H9 (cell line): ENCODE data around the gene ANKRD40. TPM values are rescaled to one million over a fixed set of nuclear protein-coding genes. Genes with fewer than 3 reads are reported as not detected.

Source experiments
- DNase-seq: peaks from one replicate; pipeline ENCODE4 v3.0.0-alpha.2; 2017
- H2AFZ ChIP-seq: one replicate; pipeline ENCODE4 v1.6.1; 2013; ENCODE audit warnings: mild to moderate bottlenecking, low read length, control low read depth, moderate library complexity
- H2AK5ac ChIP-seq: 2 replicates; pipeline ENCODE4 v1.6.1; 2013; ENCODE audit warnings: low read length, control low read depth, mixed read lengths; ENCODE audit not compliant: insufficient read length
- H2BK120ac ChIP-seq: one replicate; pipeline ENCODE4 v1.6.1; 2013; ENCODE audit warnings: low read depth, mild to moderate bottlenecking, low read length, control low read depth, inconsistent platforms; ENCODE audit not compliant: poor library complexity, severe bottlenecking
- H2BK12ac ChIP-seq: 2 replicates; pipeline ENCODE4 v1.6.1; 2013; ENCODE audit warnings: low read length, control low read depth, mixed read lengths, low read depth; ENCODE audit not compliant: insufficient read length
- H2BK15ac ChIP-seq: 2 replicates; pipeline ENCODE4 v1.6.1; 2013; ENCODE audit warnings: low read depth, low read length, control low read depth
- H2BK20ac ChIP-seq: one replicate; pipeline ENCODE4 v1.6.1; 2013; ENCODE audit warnings: low read depth, mild to moderate bottlenecking, low read length, control low read depth, inconsistent platforms; ENCODE audit not compliant: poor library complexity, severe bottlenecking
- H2BK5ac ChIP-seq: 2 replicates; pipeline ENCODE4 v1.6.1; 2013; ENCODE audit warnings: low read length, control low read depth, mixed read lengths; ENCODE audit not compliant: insufficient read length
- H3K14ac ChIP-seq: 2 replicates; pipeline ENCODE4 v1.6.1; 2013; ENCODE audit warnings: low read length, control low read depth; ENCODE audit not compliant: insufficient read depth
- H3K18ac ChIP-seq: 2 replicates; pipeline ENCODE4 v1.6.1; 2013; ENCODE audit warnings: low read depth, mild to moderate bottlenecking, mixed read lengths, low read length, control low read depth; ENCODE audit not compliant: insufficient read length
- H3K23ac ChIP-seq: 2 replicates; pipeline ENCODE4 v1.6.1; 2013; ENCODE audit warnings: low read length, control low read depth, mixed read lengths, low read depth; ENCODE audit not compliant: insufficient read length
- H3K23me2 ChIP-seq: 2 replicates; pipeline ENCODE4 v1.6.1; 2013; ENCODE audit warnings: low read depth, mild to moderate bottlenecking, mixed read lengths, low read length, control low read depth; ENCODE audit not compliant: insufficient read length, poor library complexity, severe bottlenecking
- H3K27ac ChIP-seq: 2 replicates; pipeline ENCODE4 v1.5.1; 2013; ENCODE audit warnings: low read length, control low read depth, mixed read lengths, low read depth; ENCODE audit not compliant: insufficient read length
- H3K27me3 ChIP-seq: 2 replicates; pipeline ENCODE4 v1.6.1; 2013; ENCODE audit warnings: low read length, control low read depth, inconsistent platforms; ENCODE audit not compliant: insufficient read depth
- H3K4ac ChIP-seq: 2 replicates; pipeline ENCODE4 v1.6.1; 2013; ENCODE audit warnings: low read depth, mild to moderate bottlenecking, control low read depth, inconsistent platforms, low read length, moderate library complexity
- H3K4me1 ChIP-seq: 2 replicates; pipeline ENCODE4 v1.6.1; 2013; ENCODE audit warnings: low read length, control low read depth, inconsistent platforms; ENCODE audit not compliant: insufficient read depth
- H3K4me2 ChIP-seq: 2 replicates; pipeline ENCODE4 v1.6.1; 2013; ENCODE audit warnings: low read length, control low read depth, mixed read lengths; ENCODE audit not compliant: insufficient read length, insufficient read depth
- H3K56ac ChIP-seq: 2 replicates; pipeline ENCODE4 v1.6.1; 2013; ENCODE audit warnings: low read depth, mild to moderate bottlenecking, mixed read lengths, low read length, control low read depth; ENCODE audit not compliant: insufficient read length
- H3K79me1 ChIP-seq: 2 replicates; pipeline ENCODE4 v1.6.1; 2013; ENCODE audit warnings: low read depth, mild to moderate bottlenecking, moderate library complexity, low read length, control low read depth, inconsistent platforms; ENCODE audit not compliant: insufficient read depth, poor library complexity, severe bottlenecking
- H3K79me2 ChIP-seq: 2 replicates; pipeline ENCODE4 v1.6.1; 2013; ENCODE audit warnings: low read length, control low read depth, inconsistent platforms; ENCODE audit not compliant: insufficient read depth
- H3K9ac ChIP-seq: 2 replicates; pipeline ENCODE4 v1.6.1; 2013; ENCODE audit warnings: low read length, control low read depth, mixed read lengths; ENCODE audit not compliant: insufficient read length; ENCODE audit errors: extremely low read depth
- H3K9me3 ChIP-seq: one replicate; pipeline ENCODE4 v1.6.1; 2013; ENCODE audit warnings: low read depth, low read length, inconsistent platforms; ENCODE audit not compliant: control insufficient read depth
- H3T11ph ChIP-seq: one replicate; pipeline ENCODE4 v1.6.1; 2013; ENCODE audit warnings: mild to moderate bottlenecking, low read length, control low read depth, inconsistent platforms
- H4K20me1 ChIP-seq: one replicate; pipeline ENCODE4 v1.6.1; 2013; ENCODE audit not compliant: control insufficient read depth, insufficient read length, insufficient read depth
- H4K5ac ChIP-seq: 2 replicates; pipeline ENCODE4 v1.6.1; 2013; ENCODE audit warnings: low read depth, mild to moderate bottlenecking, mixed read lengths, low read length, control low read depth; ENCODE audit not compliant: insufficient read length
- H4K8ac ChIP-seq: replicated peaks from 2 replicates; pipeline ENCODE4 v1.6.1; 2013; ENCODE audit warnings: low read length, control low read depth, mixed read lengths, low read depth; ENCODE audit not compliant: insufficient read length
- H4K91ac ChIP-seq: 2 replicates; pipeline ENCODE4 v1.6.1; 2013; ENCODE audit warnings: low read depth, mild to moderate bottlenecking, moderate library complexity, mixed read lengths, low read length, control low read depth; ENCODE audit not compliant: insufficient read length
- H3K27ac Mint-ChIP-seq, 3 experiments: 2 replicates in 2 of 3; 3 replicates in 1 of 3; pipeline ENCODE4 v1.8.0; 2020 to 2021; ENCODE audit warnings: mixed read lengths in 3 of 3, mild to moderate bottlenecking in 1 of 3, moderate library complexity in 1 of 3
- H3K27me3 Mint-ChIP-seq: 2 replicates; pipeline ENCODE4 v1.8.0; 2021; ENCODE audit warnings: low read depth, mild to moderate bottlenecking, moderate library complexity, mixed read lengths
- H3K36me3 Mint-ChIP-seq, 3 experiments: 2 replicates in 2 of 3; 3 replicates in 1 of 3; pipeline ENCODE4 v1.8.0; 2020 to 2021; ENCODE audit warnings: low read depth in 3 of 3, mixed read lengths in 3 of 3; ENCODE audit not compliant: insufficient read depth in 1 of 3
- H3K4me1 Mint-ChIP-seq, 2 experiments: 2 replicates each; pipeline ENCODE4 v1.8.0; 2020; ENCODE audit warnings: mixed read lengths in 2 of 2
- H3K4me3 Mint-ChIP-seq, 2 experiments: 2 replicates in 1 of 2; 3 replicates in 1 of 2; pipeline ENCODE4 v1.8.0; 2020 to 2021; ENCODE audit warnings: mild to moderate bottlenecking in 2 of 2, mixed read lengths in 2 of 2, moderate library complexity in 1 of 2
- H3K9me3 Mint-ChIP-seq, 2 experiments: 2 replicates in 1 of 2; 3 replicates in 1 of 2; pipeline ENCODE4 v1.8.0; 2020; ENCODE audit warnings: mild to moderate bottlenecking in 2 of 2, mixed read lengths in 2 of 2, moderate library complexity in 1 of 2
- CTCF ChIP-seq: fragments of 200-600 bp; sonication (generic); conservative IDR thresholded peaks from 3 replicates; pipeline ENCODE4 v1.8.0; 2021; ENCODE audit warnings: antibody characterized with exemption, mild to moderate bottlenecking
- WGBS: extraction: QIAGEN DNeasy Blood & Tissue Kit; methylation state at CpG from one replicate; pipeline ENCODE4 v1.1.7; 2013; ENCODE audit warnings: missing lambda C conversion rate, low lambda C conversion rate, mixed read lengths; ENCODE audit not compliant: insufficient read length; ENCODE audit errors: extremely low coverage; 5-methylcytosine and 5-hydroxymethylcytosine counted together
- total RNA-seq: library from RNA; stranded (reverse); gene quantifications from 2 replicates; pipeline ENCODE4 v1.2.1, GENCODE V29; 2021

ANKRD40 gene
- total RNA-seq, 1 experiment from 2014 or later = 54.3 TPM

GRCh38 chr17:50691550-50692447 is 15.9 kb downstream of the ANKRD40 start:
- Histone ChIP-seq H2BK5ac (no peak overlapping the region), H4K20me1 (no peaks in the 10 kb centered on the region), H3K79me1 (no peaks in the 10 kb centered on the region), H3T11ph (no peak overlapping the region), H2BK120ac (no peak overlapping the region), H3K14ac (no peak overlapping the region), H3K23ac (no peak overlapping the region), H4K5ac (no peak overlapping the region), H2BK20ac (no peak overlapping the region), H2AK5ac (no peak overlapping the region), H3K23me2 (no peaks in the 10 kb centered on the region), H3K4me1 (no peaks in the 10 kb centered on the region), H3K9ac (no peak overlapping the region), H4K8ac (no peak overlapping the region), H2BK12ac (no peak overlapping the region), H3K4ac (no peak overlapping the region), H4K91ac (no peak overlapping the region), H3K79me2 (no peaks in the 10 kb centered on the region), H2BK15ac (no peak overlapping the region), H3K27ac (no peak overlapping the region), H3K4me2 (no peak overlapping the region), H2AFZ (no peak overlapping the region), H3K27me3 (no peaks in the 10 kb centered on the region), H3K56ac (no peak overlapping the region), H3K9me3 (no peaks in the 10 kb centered on the region), H3K18ac (no peak overlapping the region)
- Mint-ChIP-seq H3K4me3 (no peak overlapping the region), H3K36me3 (peaks cover 11 to 42% (median 37%) of the 10 kb centered on the region in 3 experiments; a peak in 6 of 7 replicates), H3K4me1 (peaks cover 19 to 31% of the 10 kb centered on the region in 2 experiments), H3K27ac (peak overlapping the region in 1 of 3 experiments; percentile 25; a peak in 1 of 7 replicates), H3K27me3 (no peaks in the 10 kb centered on the region), H3K9me3 (no peaks in the 10 kb centered on the region)
- no CpG with 5 or more reads among the region's 6 CpGs for WGBS
- TF ChIP-seq CTCF = no peak
- no peak for DNase-seq
